HG02759 (cell line): Measurements from ENCODE around the gene LFNG.

ENCODE experiments used
- ATAC-seq: cut with Tn5 transposase; IDR thresholded peaks from one replicate; pipeline ENCODE4 v1.9.1; 2021; ENCODE audit warnings: mild to moderate bottlenecking, moderate library complexity; ENCODE audit not compliant: unreplicated experiment

The LFNG gene

GRCh38 chr7:2566890-2567678, 47.5 kb downstream of the LFNG start:
- ATAC-seq: peak; percentile 81

- no peak for ATAC-seq
These were observed 48.2 kb downstream of the LFNG start for GRCh38 chr7:2567679-2568278.

- no peak for ATAC-seq
These were observed 49.1 kb downstream of the LFNG start for GRCh38 chr7:2568521-2569223.

GRCh38 chr7:2569421-2569820, 49.8 kb downstream of the LFNG start:
- no peak for ATAC-seq

- ATAC-seq: no peak
These were observed 50.4 kb downstream of the LFNG start for GRCh38 chr7:2570021-2570420.

- no peak for ATAC-seq
These were observed 51.8 kb downstream of the LFNG start for GRCh38 chr7:2571409-2571808.

- no peak for ATAC-seq
These were observed 52.7 kb downstream of the LFNG start for GRCh38 chr7:2572101-2572842.

GRCh38 chr7:2573761-2574160, 54.2 kb downstream of the LFNG start:
- no peak for ATAC-seq

GRCh38 chr7:2575046-2575732, 55.6 kb downstream of the LFNG start:
- no peak for ATAC-seq

- ATAC-seq: no peak
These were observed 56.3 kb downstream of the LFNG start for GRCh38 chr7:2575733-2576340.

GRCh38 chr7:2576742-2577491, 57.3 kb downstream of the LFNG start:
- ATAC-seq: no peak
